ENCODE data around the gene STK38L. TPM values are rescaled to one million over a fixed set of nuclear protein-coding genes. Genes with fewer than 3 reads are reported as not detected.

Gene STK38L
- polyA plus RNA-seq, 3 donors = 39.6 to 42.9 (median 42.2) TPM

- DNase-seq (ENCODE audit: extremely low read depth in 1 of 11, low read depth in 9 of 11, low spot score in 4 of 11) = no peak
These were observed 16.7 kb downstream of the STK38L start for GRCh38 chr12:27260746-27261145.

DNA sequence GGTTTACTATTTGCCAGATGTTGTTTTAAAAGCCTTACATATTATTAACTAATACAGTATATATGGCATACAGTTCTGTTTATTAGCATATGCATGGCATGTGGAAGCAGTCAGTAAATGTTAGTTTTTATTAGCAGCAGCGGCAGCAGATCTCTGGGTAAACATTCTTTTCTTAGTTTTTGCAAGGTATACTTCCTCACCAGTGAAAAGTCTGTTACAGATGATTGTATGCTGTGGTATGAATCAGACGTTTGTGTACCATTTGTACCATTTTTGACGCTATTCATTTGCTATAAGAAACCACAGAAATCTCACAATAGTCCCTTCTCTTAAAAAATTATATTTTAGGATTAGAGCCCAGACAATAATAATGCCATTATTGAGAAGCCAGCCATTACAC lies 17.8 kb downstream of the STK38L start:
- DNase-seq (ENCODE audit: extremely low read depth in 1 of 11, low read depth in 9 of 11, low spot score in 4 of 11) = no peak

- no peak for DNase-seq (ENCODE audit: extremely low read depth in 1 of 11, low read depth in 9 of 11, low spot score in 4 of 11)
These were observed 26.1 kb downstream of the STK38L start for GRCh38 chr12:27270148-27270547.

DNA sequence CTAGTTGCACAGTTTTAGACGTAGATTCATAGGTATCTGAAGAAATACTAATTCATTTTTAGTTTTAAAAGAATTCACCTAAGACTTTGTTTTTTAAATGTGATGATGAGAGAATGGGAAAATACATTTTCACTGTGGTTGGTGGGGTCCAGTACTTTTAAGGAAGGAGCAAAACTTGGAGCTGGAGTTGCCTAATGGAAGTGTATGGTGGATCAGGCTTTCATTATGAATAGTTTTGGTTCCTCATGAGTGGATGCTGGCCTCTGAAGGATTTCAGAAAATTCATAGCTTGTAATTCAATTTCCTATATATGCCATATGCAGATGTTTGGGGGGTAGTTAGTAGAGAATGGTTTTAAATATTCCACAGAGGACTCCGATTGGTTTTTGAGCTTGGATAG lies 27.1 kb downstream of the STK38L start:
- DNase-seq (ENCODE audit: extremely low read depth in 1 of 11, low read depth in 9 of 11, low spot score in 4 of 11) = no peak

GRCh38 chr12:27272373-27273028 lies 28.4 kb downstream of the STK38L start:
- no peak for DNase-seq (ENCODE audit: extremely low read depth in 1 of 11, low read depth in 9 of 11, low spot score in 4 of 11)

DNA sequence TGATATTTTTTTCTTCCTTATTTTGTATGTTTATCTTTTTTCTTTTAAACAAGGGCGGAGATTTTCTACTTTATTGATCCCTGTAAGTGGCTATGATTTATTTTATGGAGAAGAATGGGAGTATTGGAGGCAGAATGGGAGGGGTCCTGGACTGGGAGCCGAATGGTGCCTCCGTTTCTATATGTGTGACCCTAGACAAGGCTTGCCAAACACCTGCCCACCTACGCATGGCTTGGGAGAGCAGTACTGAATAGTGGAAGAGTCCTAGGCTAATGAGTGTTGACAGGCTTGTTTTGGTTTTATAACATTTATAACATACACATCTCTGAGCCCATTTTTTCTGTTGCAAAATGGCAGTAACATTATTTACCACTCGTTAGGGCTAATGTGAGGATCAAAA lies 29.0 kb downstream of the STK38L start:
- DNase-seq (ENCODE audit: extremely low read depth in 1 of 11, low read depth in 9 of 11, low spot score in 4 of 11) = no peak

- no peak for DNase-seq (ENCODE audit: extremely low read depth in 1 of 11, low read depth in 9 of 11, low spot score in 4 of 11)
These were observed 30.6 kb downstream of the STK38L start for GRCh38 chr12:27274706-27275105.

DNA sequence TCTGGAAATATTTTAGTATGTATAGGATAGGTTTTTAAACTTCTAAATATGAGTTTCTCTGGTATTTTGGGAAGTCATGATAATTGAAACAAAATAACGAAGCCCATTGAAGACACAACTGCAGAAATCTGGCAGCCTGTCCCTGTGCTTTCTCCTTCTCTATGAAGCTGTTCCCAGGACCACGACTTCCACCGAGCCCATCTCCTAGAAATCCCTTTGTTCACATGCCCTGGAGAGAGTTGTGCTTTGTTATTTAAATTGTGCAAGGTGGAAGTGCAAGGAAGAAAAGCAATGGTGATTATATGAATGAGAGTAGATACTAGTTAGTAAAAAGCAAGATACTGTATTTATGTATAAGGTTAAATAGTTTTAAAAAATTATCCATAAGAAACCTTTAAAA lies 32.2 kb downstream of the STK38L start:
- DNase-seq (ENCODE audit: extremely low read depth in 1 of 11, low read depth in 9 of 11, low spot score in 4 of 11) = no peak

GRCh38 chr12:27277846-27278260 lies 33.8 kb downstream of the STK38L start:
- DNase-seq (ENCODE audit: extremely low read depth in 1 of 11, low read depth in 9 of 11, low spot score in 4 of 11) = peak in 1 of 11 donors; percentile 9

DNA sequence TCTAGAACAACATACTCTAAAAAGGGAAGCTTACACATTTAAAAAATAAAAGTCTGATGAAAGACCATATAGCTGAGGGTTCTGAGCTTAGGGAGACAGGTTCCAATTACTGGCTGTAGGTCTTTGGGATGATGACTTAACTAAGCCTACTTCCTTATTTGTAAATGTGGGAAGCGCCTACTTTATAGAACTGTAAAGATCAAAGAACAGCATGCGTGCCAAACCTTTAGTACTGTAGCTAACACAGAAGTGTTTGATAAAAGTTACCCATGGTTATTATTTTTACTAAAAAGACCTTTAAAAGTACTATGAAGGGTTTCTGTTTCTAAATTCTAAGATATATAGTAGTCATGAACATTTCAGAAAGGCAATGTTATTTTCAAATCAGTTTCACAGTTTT lies 35.7 kb downstream of the STK38L start:
- DNase-seq (ENCODE audit: extremely low read depth in 1 of 11, low read depth in 9 of 11, low spot score in 4 of 11) = no peak

GRCh38 chr12:27280412-27280811 lies 36.3 kb downstream of the STK38L start:
- no peak for DNase-seq (ENCODE audit: extremely low read depth in 1 of 11, low read depth in 9 of 11, low spot score in 4 of 11)

DNA sequence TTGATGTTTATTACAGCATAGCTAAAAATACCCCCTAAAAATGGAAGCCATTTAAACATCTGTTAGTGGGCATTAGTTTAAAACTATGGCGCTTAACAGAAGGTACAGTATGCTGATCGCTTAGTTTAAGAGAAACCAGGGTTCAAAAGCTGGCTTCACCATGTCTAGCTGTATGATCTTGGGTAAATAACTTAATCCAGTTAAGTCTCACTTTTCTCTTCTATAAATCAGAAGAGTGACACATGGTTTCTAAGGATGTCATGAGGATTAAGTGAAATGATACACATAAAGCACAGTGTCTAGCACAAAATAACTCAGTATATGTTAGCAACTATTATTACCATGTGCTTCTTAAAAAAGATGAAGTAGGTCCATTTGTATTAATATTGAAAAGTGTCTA lies 38.7 kb downstream of the STK38L start:
- no peak for DNase-seq (ENCODE audit: extremely low read depth in 1 of 11, low read depth in 9 of 11, low spot score in 4 of 11)

DNA sequence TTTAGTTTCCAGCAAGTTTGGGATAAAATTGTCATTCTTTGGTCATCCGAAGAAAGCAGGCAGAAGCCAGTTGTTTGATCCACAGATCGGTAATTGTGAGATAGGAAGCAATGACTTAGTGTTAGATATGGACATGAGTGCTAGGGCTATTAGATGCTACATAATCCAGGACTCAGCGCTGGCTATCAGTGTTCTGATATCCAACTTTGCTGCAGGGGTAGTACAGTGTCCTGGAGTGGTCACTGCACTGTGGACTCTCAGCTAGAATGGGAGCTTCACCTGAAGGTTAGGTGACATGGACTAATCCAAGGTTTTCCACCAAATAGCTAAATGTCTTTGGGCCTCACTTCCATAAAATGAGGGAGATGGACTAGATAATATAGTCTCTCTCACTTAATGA lies 39.9 kb downstream of the STK38L start:
- DNase-seq (ENCODE audit: extremely low read depth in 1 of 11, low read depth in 9 of 11, low spot score in 4 of 11) = no peak

DNA sequence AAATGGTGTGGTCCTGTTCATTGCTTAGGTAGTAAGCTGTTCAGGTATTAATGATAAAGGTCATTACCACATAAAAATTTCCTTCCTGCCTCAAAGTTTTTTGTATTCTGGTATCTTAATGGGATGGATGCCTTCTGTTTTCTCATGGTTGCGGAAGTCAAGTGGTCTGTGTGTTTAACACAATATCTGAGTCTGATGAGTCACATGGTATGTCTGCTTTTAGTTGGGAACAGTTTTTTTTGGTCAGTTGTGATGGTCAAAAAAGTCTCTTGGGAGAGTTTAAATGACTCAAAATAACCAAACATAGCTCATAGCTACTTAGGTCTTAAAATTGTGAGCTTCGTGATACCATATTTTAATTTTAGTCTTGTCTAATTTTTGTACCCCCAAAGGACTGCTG lies 40.7 kb downstream of the STK38L start:
- no peak for DNase-seq (ENCODE audit: extremely low read depth in 1 of 11, low read depth in 9 of 11, low spot score in 4 of 11)

DNA sequence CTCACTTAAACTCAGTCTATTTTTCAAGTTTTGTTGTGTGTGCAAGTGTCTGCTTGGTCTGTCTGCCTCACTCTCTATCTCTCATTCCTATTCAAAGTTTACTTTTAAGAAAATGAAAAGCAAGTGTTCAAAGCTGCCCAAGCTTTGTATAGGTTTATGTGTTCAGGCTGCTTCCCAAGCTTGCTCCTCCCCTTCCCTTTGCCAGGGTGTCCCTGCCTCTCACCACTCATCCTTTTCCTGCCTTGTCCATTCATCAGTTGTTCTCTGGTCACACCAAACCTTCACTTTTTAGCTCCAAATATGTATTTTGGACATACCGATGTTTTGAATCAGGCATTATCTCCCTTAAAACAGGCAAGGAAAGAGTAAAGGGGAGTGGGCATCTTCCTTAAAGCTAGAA lies 41.3 kb downstream of the STK38L start:
- no peak for DNase-seq (ENCODE audit: extremely low read depth in 1 of 11, low read depth in 9 of 11, low spot score in 4 of 11)

DNA sequence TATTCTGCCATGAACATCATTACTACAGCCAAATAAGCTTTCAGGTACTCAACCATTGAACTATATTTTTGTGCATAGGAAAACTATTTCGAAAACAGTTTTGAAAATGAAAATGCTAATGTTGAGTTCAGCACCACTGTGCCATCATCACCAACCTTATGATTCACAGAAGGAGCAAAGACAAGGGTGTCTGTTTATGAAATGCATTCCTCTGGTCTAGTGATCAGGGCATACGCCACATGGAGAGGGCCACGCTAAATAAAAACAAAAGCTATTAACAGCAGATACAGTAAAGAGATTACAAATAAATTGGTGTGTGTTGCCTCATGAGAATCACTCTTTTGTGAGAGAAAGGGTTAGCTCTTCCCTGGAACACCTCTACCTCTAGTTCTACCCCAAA lies 45.3 kb downstream of the STK38L start:
- no peak for DNase-seq (ENCODE audit: extremely low read depth in 1 of 11, low read depth in 9 of 11, low spot score in 4 of 11)

DNA sequence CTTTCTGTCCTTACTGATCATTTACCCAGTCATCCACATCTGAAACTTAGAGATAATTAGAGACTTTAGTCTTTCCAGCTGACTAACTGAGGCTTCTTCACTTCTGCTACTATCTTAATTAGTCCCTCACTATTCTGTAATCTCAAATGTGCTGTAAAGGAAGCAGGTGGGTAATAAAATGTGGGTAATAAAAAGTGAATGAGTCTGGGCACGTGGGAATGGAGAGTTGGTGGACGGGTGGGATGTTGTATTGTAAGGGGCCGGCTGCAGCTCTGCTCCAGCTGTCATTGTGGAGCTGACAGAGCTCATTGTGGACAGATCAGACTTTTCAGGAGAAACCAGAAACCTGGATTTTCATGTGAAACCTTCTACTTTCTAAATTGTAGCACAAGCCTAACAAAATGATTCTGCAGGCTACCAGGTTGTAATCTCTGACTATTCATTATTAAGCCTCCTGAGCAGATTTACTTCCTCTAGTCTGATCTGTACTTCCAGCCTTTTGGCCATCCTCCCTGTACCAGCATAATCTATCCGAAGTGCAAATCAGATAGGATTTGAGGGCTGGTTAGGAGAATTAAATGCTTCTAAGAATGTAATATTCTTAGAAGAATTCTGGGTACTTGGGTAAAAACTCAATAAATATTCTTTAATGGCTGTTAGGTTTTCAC lies 46.5 kb downstream of the STK38L start:
- DNase-seq (ENCODE audit: extremely low read depth in 1 of 11, low read depth in 9 of 11, low spot score in 4 of 11) = peak in 1 of 11 donors; percentile 15

DNA sequence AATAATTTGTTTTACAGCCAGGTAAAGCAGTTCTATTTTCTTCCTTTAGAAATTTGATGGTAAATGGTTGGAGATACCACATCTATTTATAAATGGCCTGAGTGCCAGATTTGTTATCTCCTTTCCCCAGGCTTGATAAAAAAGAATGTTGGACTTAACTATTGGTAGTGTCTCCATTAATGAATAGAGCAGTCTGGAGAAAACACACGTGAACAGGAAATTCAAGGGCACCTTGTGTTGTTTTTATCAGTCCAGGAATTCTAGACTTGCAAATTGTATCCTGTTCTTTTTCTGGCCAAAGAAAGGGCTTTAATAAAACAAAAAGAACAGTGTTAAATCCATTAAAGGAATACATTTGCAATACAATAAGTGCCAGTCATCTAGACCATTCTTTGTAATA lies 47.8 kb downstream of the STK38L start:
- DNase-seq (ENCODE audit: extremely low read depth in 1 of 11, low read depth in 9 of 11, low spot score in 4 of 11) = no peak

DNA sequence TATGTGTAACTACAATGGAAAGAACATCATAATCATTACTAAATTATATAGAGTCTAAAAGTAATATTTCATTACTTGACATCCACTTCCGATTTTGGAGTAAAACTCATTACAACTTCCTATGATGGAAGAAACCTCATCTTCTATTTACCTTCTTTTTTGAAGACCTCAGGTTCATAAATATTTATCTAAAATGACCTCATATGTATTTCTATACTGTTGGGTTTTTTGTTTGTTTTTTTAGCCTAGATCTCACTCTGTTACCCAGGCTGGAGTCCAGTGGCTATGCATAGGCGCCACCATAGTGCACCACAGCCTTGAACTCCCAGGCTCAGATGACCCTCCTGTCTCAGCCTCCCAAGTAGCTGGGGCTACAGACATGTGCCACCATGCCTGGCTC lies 48.6 kb downstream of the STK38L start:
- no peak for DNase-seq (ENCODE audit: extremely low read depth in 1 of 11, low read depth in 9 of 11, low spot score in 4 of 11)

GRCh38 chr12:27293463-27293862 lies 49.4 kb downstream of the STK38L start:
- no peak for DNase-seq (ENCODE audit: extremely low read depth in 1 of 11, low read depth in 9 of 11, low spot score in 4 of 11)

- DNase-seq (ENCODE audit: extremely low read depth in 1 of 11, low read depth in 9 of 11, low spot score in 4 of 11) = no peak
These were observed 52.6 kb downstream of the STK38L start for GRCh38 chr12:27296674-27297073.

Measured in renal cortex interstitium (tissue), 11 donors.